ENCODE results near the gene KCNJ15. TPM values are rescaled to one million over a fixed set of nuclear protein-coding genes. Genes with fewer than 3 reads are reported as not detected.

KCNJ15 gene
- total and polyA plus RNA-seq, 8 donors: 54.1 to 103 (median 80.7) TPM

DNA sequence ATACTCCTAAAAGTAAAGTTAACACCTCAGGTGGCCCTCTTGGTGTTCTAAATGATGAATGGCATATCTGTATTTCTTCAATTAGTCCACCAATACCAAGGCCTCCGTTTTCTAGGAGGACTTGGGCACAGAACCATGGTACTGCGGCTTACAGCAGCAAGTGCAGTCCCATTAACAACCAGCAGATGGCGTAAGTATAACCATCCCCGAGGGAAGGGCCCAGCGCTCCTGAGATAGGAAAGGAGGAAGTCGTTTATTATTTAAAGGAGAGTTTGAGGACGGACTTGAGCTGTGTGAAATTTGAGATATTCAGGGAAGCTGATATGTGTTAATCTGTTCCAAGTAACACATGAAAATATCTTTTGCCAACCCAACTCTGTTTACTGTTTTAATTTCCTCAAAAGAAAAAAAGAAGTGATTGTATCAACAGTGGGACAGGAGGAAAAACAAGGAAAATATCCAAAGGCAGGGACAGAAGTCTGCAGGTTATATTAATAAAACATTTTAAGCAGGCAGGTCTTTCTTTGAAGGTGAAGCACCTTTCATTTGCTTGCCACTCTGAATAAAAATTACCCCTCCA lies 37.7 kb upstream of the KCNJ15 start:
- TF ChIP-seq CTCF (IDR thresholded peaks at IDR 0.05): peak; percentile 94 to 97
- DNase-seq (peak; percentile 53 to 81 (median 74)), ATAC-seq (peak; percentile 97)
- no peak overlapping the region for H3K4me3 ChIP-seq
- peaks cover 6 to 45% of the 10 kb centered on the region in 2 donors for H3K4me1 ChIP-seq
- H3K27ac ChIP-seq: peak overlapping the region; percentile 37 to 87
- intact Hi-C loops (cut with DNase I): no loop called here
- no peaks in the 10 kb centered on the region for H3K36me3 ChIP-seq
- no peaks in the 10 kb centered on the region for H3K27me3 ChIP-seq
- H3K9me3 ChIP-seq: peaks cover 0 to 20% of the 10 kb centered on the region in 2 donors

DNA sequence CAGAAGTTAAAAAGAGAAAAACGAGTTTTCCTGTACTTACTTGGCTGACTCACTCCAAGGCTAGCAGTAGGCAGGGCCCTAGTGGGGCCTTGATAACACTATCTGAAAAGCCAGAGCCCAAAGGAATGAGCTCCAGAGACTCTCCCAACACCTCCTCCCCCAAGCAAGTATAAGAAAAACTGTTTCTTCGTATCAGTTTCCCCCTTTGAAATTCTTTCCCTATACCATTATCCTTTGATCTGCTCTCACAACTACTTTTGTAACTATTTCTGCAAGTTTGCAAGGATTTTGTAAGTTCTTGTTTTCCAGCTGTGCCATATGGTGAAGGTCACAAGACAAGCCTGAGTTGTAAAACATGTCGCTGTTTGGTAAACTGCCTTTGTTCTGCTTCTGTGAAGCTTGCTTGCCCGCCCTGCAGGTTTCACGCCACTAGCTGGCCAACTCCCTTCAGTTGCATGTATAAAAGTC lies 36.5 kb upstream of the KCNJ15 start:
- peak overlapping the region in 1 of 2 donors; percentile 87 for H3K27ac ChIP-seq
- intact Hi-C loops (cut with DNase I): loop anchor here in 1 of 2 donors (5.0 kb wide), 1 partner anchor 132 kb away; no protein-coding TSS in a partner anchor
- peaks cover 6 to 45% of the 10 kb centered on the region in 2 donors for H3K4me1 ChIP-seq
- TF ChIP-seq CTCF (IDR thresholded peaks at IDR 0.05): no peak
- DNase-seq: peak in 1 of 4 donors; percentile 68
- ATAC-seq: peak; percentile 27
- no peaks in the 10 kb centered on the region for H3K36me3 ChIP-seq
- no peaks in the 10 kb centered on the region for H3K27me3 ChIP-seq
- H3K9me3 ChIP-seq: peaks cover 0 to 32% of the 10 kb centered on the region in 2 donors
- peak overlapping the region in 1 of 2 donors; percentile 4 for H3K4me3 ChIP-seq

- peaks cover 0 to 43% of the 10 kb centered on the region in 2 donors for H3K9me3 ChIP-seq
- no peak for DNase-seq
- H3K36me3 ChIP-seq: no peaks in the 10 kb centered on the region
- H3K4me3 ChIP-seq: no peak overlapping the region
- ATAC-seq: no peak
- no peaks in the 10 kb centered on the region for H3K27me3 ChIP-seq
- peaks cover 6 to 45% of the 10 kb centered on the region in 2 donors for H3K4me1 ChIP-seq
- H3K27ac ChIP-seq: peak overlapping the region in 1 of 2 donors; percentile 87
- intact Hi-C loops (cut with DNase I): loop anchor here in 1 of 2 donors (5.0 kb wide), 1 partner anchor 131 kb away; no protein-coding TSS in a partner anchor
- no peak for TF ChIP-seq CTCF (IDR thresholded peaks at IDR 0.05)
Measured at GRCh38 chr21:38221594-38221993, 35.2 kb upstream of the KCNJ15 start.

DNA sequence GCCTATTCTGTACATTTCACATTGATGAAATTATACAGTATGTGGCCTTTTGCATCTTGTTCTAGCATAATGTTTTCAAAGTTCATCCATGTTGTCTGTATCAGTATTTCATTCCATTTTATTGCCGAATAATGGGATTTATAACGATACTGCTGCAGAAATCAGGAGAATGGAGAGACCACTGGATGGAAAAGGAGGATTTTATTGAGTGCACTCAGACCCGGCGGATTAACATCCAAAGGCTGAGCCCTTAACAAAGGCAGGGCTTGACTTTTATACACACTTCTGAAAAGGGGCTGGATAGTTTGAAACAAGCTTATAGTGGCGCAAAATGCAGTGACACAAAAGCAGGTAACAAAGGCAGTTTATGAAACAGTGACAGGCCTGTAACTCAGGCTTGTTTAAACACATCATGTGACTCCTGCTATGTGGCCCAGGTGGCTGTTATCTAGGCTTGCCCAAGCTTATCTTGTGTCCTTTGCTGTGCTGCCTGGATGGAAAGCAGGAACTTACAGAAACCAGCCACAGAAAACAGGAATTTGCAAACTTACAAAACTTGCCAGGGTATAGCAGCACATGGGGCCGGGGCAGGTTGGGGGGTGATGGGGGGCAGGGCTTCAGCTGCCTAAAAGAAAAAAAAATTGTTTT lies 32.8 kb upstream of the KCNJ15 start:
- peaks cover 1 to 60% of the 10 kb centered on the region in 2 donors for H3K9me3 ChIP-seq
- H3K27ac ChIP-seq: peak overlapping the region in 1 of 2 donors; percentile 60
- no peak for TF ChIP-seq CTCF (IDR thresholded peaks at IDR 0.05)
- peaks cover 6 to 46% of the 10 kb centered on the region in 2 donors for H3K4me1 ChIP-seq
- no peak for DNase-seq
- no peaks in the 10 kb centered on the region for H3K27me3 ChIP-seq
- ATAC-seq: no peak
- H3K4me3 ChIP-seq: no peak overlapping the region
- H3K36me3 ChIP-seq: no peaks in the 10 kb centered on the region
- intact Hi-C loops (cut with DNase I): loop anchor here in 1 of 2 donors (5.0 kb wide), 1 partner anchor 128 kb away; no protein-coding TSS in a partner anchor

GRCh38 chr21:38227401-38227800 lies 29.4 kb upstream of the KCNJ15 start:
- no peak for DNase-seq
- Histone ChIP-seq H3K27me3 (no peaks in the 10 kb centered on the region), H3K27ac (peak overlapping the region in 1 of 2 donors; percentile 82), H3K4me3 (no peak overlapping the region), H3K36me3 (no peaks in the 10 kb centered on the region), H3K4me1 (peaks cover 0 to 15% of the 10 kb centered on the region in 2 donors), H3K9me3 (peaks cover 6 to 82% of the 10 kb centered on the region in 2 donors)
- ATAC-seq: no peak
- intact Hi-C loops (cut with DNase I): no loop called here
- no peak for TF ChIP-seq CTCF (IDR thresholded peaks at IDR 0.05)

All from left lung (tissue), 10 donors.